Common myeloid progenitor, CD34-positive (primary cell): ENCODE measurements around the gene GABRE.

Experiments
- CTCF ChIA-PET: fragments of 350-600 bp; sonication (Branson Sonifier 250); formaldehyde crosslinking; loops from one replicate; lab custom pipeline; 2021; ENCODE audit warnings: antibody characterized with exemption; lab: Charles Lee
- POLR2A ChIA-PET: fragments of 350-600 bp; sonication (Branson Sonifier 250); formaldehyde crosslinking; loops from one replicate; lab custom pipeline; 2021; ENCODE audit warnings: antibody characterized with exemption; lab: Charles Lee
- DNase-seq, 3 donors: peaks; one replicate each; pipeline versions ENCODE4 v3.0.0 to v3.0.0-alpha.2; 2013
- H3K27ac ChIP-seq, 2 experiments: 1 replicate in 1 of 2; 2 replicates in 1 of 2; pipeline ENCODE4 v1.7.0; 2013; ENCODE audit warnings: inconsistent platforms in 2 of 2, low read length in 2 of 2, mild to moderate bottlenecking in 2 of 2, low read depth in 1 of 2, moderate library complexity in 1 of 2; ENCODE audit not compliant: severe bottlenecking in 2 of 2, insufficient read depth in 1 of 2, poor library complexity in 1 of 2
- H3K27me3 ChIP-seq, 5 experiments: replicated peaks in 2 of 5; 1 replicate in 3 of 5; 2 replicates in 2 of 5; pipeline versions ENCODE4 v1.6.1 to v1.7.0; 2013; ENCODE audit warnings: low read length in 4 of 5, mild to moderate bottlenecking in 2 of 5, moderate library complexity in 2 of 5, inconsistent platforms in 1 of 5; ENCODE audit not compliant: insufficient read depth in 5 of 5, control insufficient read depth in 4 of 5
- H3K36me3 ChIP-seq, 4 experiments: 1 replicate in 2 of 4; 2 replicates in 2 of 4; pipeline versions ENCODE4 v1.6.1 to v1.7.0; 2013; ENCODE audit warnings: low read length in 3 of 4, control low read depth in 1 of 4, mild to moderate bottlenecking in 1 of 4; ENCODE audit not compliant: control insufficient read depth in 4 of 4, insufficient read depth in 4 of 4
- H3K4me1 ChIP-seq, 4 experiments: 1 replicate in 3 of 4; 2 replicates in 1 of 4; pipeline versions ENCODE4 v1.6.1 to v1.7.1; 2013; ENCODE audit warnings: low read length in 3 of 4, mild to moderate bottlenecking in 3 of 4, control low read depth in 1 of 4, inconsistent platforms in 1 of 4, moderate library complexity in 1 of 4; ENCODE audit not compliant: control insufficient read depth in 4 of 4, insufficient read depth in 4 of 4; ENCODE audit errors: control extremely low read depth in 1 of 4
- H3K4me3 ChIP-seq, 7 experiments: 1 replicate in 4 of 7; 2 replicates in 3 of 7; pipeline versions ENCODE4 v1.5.1 to v1.7.0; 2013; ENCODE audit warnings: mild to moderate bottlenecking in 7 of 7, low read length in 6 of 7, moderate library complexity in 6 of 7, inconsistent platforms in 2 of 7, low read depth in 2 of 7, control low read depth in 1 of 7; ENCODE audit not compliant: insufficient read depth in 4 of 7, control insufficient read depth in 1 of 7; ENCODE audit errors: extremely low read depth in 1 of 7
- H3K9me3 ChIP-seq, 5 experiments: 1 replicate in 4 of 5; 2 replicates in 1 of 5; pipeline versions ENCODE4 v1.6.1 to v1.7.1; 2013; ENCODE audit warnings: low read length in 4 of 5, mild to moderate bottlenecking in 2 of 5, inconsistent platforms in 1 of 5, low read depth in 1 of 5, moderate library complexity in 1 of 5; ENCODE audit not compliant: control insufficient read depth in 4 of 5, insufficient read depth in 2 of 5; ENCODE audit errors: control extremely low read depth in 1 of 5
- WGBS: methylation state at CpG from one replicate; pipeline ENCODE4 v1.1.5; 2013; ENCODE audit not compliant: insufficient coverage; 5-methylcytosine and 5-hydroxymethylcytosine counted together

GABRE gene

GRCh38 chrX:151935358-151935757 is 39.1 kb downstream of the GABRE start:
- H3K4me3 ChIP-seq: no peak overlapping the region
- H3K36me3 ChIP-seq: no peaks in the 10 kb centered on the region
- H3K27me3 ChIP-seq: no peaks in the 10 kb centered on the region
- ChIA-PET CTCF (no interaction called here), POLR2A (no interaction called here)
- no peaks in the 10 kb centered on the region for H3K4me1 ChIP-seq
- DNase-seq: no peak
- no peaks in the 10 kb centered on the region for H3K9me3 ChIP-seq
- no peak overlapping the region for H3K27ac ChIP-seq
- WGBS: no CpG with 5 or more reads among the region's 1 CpG

GRCh38 chrX:151929126-151929525 is 45.4 kb downstream of the GABRE start:
- no peaks in the 10 kb centered on the region for H3K9me3 ChIP-seq
- 51% methylated on average over 2 of the region's 4 CpGs for WGBS
- H3K36me3 ChIP-seq: no peaks in the 10 kb centered on the region
- no peaks in the 10 kb centered on the region for H3K4me1 ChIP-seq
- ChIA-PET CTCF (no interaction called here), POLR2A (no interaction called here)
- no peak overlapping the region for H3K4me3 ChIP-seq
- no peaks in the 10 kb centered on the region for H3K27me3 ChIP-seq
- no peak for DNase-seq
- H3K27ac ChIP-seq: no peak overlapping the region

- Histone ChIP-seq H3K4me1 (no peaks in the 10 kb centered on the region), H3K27ac (no peak overlapping the region), H3K27me3 (no peaks in the 10 kb centered on the region), H3K36me3 (no peaks in the 10 kb centered on the region), H3K9me3 (peaks cover 0 to 6% (median 0%) of the 10 kb centered on the region in 5 experiments), H3K4me3 (no peak overlapping the region)
- CTCF ChIA-PET: no interaction called here
- POLR2A ChIA-PET: no interaction called here
- DNase-seq: no peak
- WGBS: 91% methylated on average over 5 of the region's 6 CpGs
These were observed 50.8 kb downstream of the GABRE start for GRCh38 chrX:151923648-151924047.

DNA sequence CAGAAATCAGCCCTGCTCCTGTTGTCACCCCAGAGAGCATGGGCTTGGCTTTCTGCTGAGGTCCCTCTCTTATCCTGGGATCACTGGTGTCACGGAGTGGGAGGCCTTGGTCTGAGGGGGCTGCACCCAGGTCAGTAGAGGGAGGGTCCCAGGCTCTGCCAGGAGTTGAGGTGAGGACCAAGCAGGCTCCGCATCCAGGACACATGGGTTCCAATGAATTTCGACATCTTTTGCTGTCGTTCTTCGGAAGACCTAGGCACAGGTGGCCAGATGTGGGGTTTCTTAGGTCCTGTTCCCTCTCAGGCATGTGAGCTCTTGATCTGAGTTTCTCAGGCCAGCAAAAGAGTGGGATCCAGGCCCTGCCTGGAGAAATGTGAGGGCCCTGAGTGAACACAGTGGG is 51.8 kb downstream of the GABRE start:
- Histone ChIP-seq H3K9me3 (peaks cover 0 to 6% (median 0%) of the 10 kb centered on the region in 5 experiments), H3K27ac (no peak overlapping the region), H3K4me1 (no peaks in the 10 kb centered on the region), H3K27me3 (no peaks in the 10 kb centered on the region), H3K4me3 (no peak overlapping the region), H3K36me3 (no peaks in the 10 kb centered on the region)
- WGBS: 96% methylated on average over 5 of the region's 5 CpGs
- POLR2A ChIA-PET: no interaction called here
- DNase-seq: no peak
- CTCF ChIA-PET: no interaction called here

GRCh38 chrX:151921866-151922265 is 52.6 kb downstream of the GABRE start:
- Histone ChIP-seq H3K4me1 (no peaks in the 10 kb centered on the region), H3K9me3 (peaks cover 0 to 6% (median 0%) of the 10 kb centered on the region in 5 experiments), H3K36me3 (no peaks in the 10 kb centered on the region), H3K27me3 (no peaks in the 10 kb centered on the region), H3K4me3 (no peak overlapping the region), H3K27ac (no peak overlapping the region)
- CTCF ChIA-PET: no interaction called here
- 68% methylated on average over 5 of the region's 5 CpGs for WGBS
- POLR2A ChIA-PET: no interaction called here
- DNase-seq: no peak

- no peaks in the 10 kb centered on the region for H3K4me1 ChIP-seq
These were observed 53.2 kb downstream of the GABRE start for GRCh38 chrX:151921292-151921691.

GRCh38 chrX:151920530-151920929 is 53.9 kb downstream of the GABRE start:
- Histone ChIP-seq H3K4me3 (no peak overlapping the region), H3K4me1 (no peaks in the 10 kb centered on the region), H3K27ac (no peak overlapping the region), H3K36me3 (no peaks in the 10 kb centered on the region), H3K9me3 (peaks cover 0 to 6% (median 0%) of the 10 kb centered on the region in 5 experiments), H3K27me3 (no peaks in the 10 kb centered on the region)
- WGBS: 78% methylated on average over 4 of the region's 6 CpGs
- ChIA-PET POLR2A (no interaction called here), CTCF (no interaction called here)
- DNase-seq: no peak

More at GRCh38 chrX:151921292-151921691, 53.2 kb downstream of the GABRE start:
- POLR2A ChIA-PET: no interaction called here
- Histone ChIP-seq H3K36me3 (no peaks in the 10 kb centered on the region), H3K9me3 (peaks cover 0 to 6% (median 0%) of the 10 kb centered on the region in 5 experiments), H3K27me3 (no peaks in the 10 kb centered on the region), H3K27ac (no peak overlapping the region), H3K4me3 (no peak overlapping the region)
- CTCF ChIA-PET: no interaction called here
- 91% methylated on average over 7 of the region's 10 CpGs for whole genome bisulfite sequencing
- no peak for DNase-seq
